Loucy (cell line): Measurements from ENCODE around the gene LGALS14.

Experiments used
- CTCF ChIP-seq: fragments of 200-600 bp; sonication (generic); conservative IDR thresholded peaks from 2 replicates; pipeline ENCODE4 v1.5.1; 2014; ENCODE audit warnings: mild to moderate bottlenecking, antibody characterized with exemption, low read length
- EZH2phosphoT487 ChIP-seq: fragments of 200-600 bp; IDR thresholded peaks from 2 replicates; pipeline ENCODE4 v1.6.1; 2018; ENCODE audit warnings: antibody characterized with exemption, mild to moderate bottlenecking, moderate library complexity, borderline replicate concordance

DNA sequence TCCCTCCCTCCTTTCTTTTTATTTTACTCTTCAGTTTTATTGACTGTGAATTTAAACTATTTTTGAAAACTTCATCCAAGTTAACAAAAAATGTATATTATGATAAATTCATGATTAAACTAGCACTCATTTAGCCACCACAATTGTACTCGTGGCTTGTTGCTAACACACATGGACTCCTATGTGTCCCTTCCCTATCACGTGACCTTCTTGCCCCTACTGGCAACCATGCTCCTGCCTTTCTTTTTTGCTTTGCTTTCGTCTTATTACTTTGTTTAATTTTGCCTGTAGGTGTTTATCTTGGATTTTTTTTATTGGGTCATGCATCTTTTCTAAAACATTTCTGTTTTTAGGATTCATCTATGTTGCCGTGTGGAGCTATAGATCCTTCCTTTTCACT lies 25.3 kb downstream of the LGALS14 start:
- TF ChIP-seq CTCF (no peak), EZH2phosphoT487 (no peak)
